ENCODE results near the gene ERP27.

- TF ChIP-seq MAX (IDR thresholded peaks at IDR 0.05; ENCODE audit: low read depth, low read length) (no peak), POLR2A (IDR thresholded peaks at IDR 0.05; ENCODE audit: extremely low read depth, insufficient read length) (no peak), CTCF (IDR thresholded peaks at IDR 0.05; ENCODE audit: low read depth, low read length) (no peak), MYC (IDR thresholded peaks at IDR 0.05; ENCODE audit: low read depth, low read length) (no peak)
These were observed 18.9 kb downstream of the ERP27 start for GRCh38 chr12:14919455-14919854.
